Stimulated activated CD8-positive, alpha-beta memory T cell treated with anti-CD3 and anti-CD28 coated beads, Interleukin-2, amount 100 ng/mL, for 1 hour (primary cell): Measurements from ENCODE around the gene TAAR1.
"Not testable (repeated sequence)": the region's sequence is repeated elsewhere in the genome, so short reads cannot be mapped to it uniquely, and the experiment has no call there.

ENCODE experiments used
- DNase-seq, 2 donors: peaks; one replicate each; pipeline ENCODE4 v3.0.0-alpha.2; 2020; ENCODE audit warnings: low read depth in 2 of 2

TAAR1 gene, protein sequence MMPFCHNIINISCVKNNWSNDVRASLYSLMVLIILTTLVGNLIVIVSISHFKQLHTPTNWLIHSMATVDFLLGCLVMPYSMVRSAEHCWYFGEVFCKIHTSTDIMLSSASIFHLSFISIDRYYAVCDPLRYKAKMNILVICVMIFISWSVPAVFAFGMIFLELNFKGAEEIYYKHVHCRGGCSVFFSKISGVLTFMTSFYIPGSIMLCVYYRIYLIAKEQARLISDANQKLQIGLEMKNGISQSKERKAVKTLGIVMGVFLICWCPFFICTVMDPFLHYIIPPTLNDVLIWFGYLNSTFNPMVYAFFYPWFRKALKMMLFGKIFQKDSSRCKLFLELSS

DNA sequence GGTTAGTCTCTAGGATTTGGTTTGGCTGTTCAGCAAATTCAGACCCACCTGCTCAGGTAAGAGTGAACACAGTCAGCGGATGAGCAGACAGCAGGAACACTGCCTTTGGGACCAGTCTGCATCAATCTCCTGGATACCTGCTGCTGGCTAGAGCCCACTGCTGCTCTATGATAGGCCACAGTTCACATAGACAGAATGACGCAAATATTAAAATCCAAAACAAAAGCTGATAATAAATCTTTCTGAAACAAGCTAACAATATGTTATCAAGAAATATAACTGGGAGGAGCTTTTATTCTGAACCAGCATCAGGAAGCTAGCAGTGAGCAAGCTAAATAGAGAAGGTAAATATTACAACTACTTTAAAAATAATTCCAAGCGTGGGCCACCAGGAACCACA, at the start of gene TAAR1:
Gene TAAR1, minus strand, starts transcription at position 101 of the 400 bp plus-strand sequence. CDS start 13,179 bp downstream, outside the sequence.
- no peak for DNase-seq

DNA sequence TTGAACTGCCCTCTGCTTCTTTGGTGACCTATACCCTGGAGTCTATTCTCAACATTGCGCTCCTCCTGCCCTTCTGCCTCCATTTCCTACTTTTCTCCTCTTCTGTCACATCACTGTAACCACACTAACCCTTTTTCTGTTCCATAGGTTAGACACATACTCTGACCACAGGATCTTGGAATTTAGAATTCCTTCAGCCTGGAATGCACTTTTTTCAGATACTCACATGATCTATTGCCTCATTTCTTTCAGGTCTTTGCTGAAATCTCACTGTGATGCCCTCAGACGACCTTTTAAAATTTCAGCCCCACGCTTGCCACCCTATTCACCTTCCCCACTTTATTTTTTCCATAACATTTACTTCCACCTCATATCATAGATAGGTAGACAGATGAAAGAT, 49.8 kb upstream of the TAAR1 start:
- DNase-seq, result no peak

- DNase-seq, result no peak
Observed at GRCh38 chr6:132708002-132708401, 49.0 kb upstream of the TAAR1 start.

DNA sequence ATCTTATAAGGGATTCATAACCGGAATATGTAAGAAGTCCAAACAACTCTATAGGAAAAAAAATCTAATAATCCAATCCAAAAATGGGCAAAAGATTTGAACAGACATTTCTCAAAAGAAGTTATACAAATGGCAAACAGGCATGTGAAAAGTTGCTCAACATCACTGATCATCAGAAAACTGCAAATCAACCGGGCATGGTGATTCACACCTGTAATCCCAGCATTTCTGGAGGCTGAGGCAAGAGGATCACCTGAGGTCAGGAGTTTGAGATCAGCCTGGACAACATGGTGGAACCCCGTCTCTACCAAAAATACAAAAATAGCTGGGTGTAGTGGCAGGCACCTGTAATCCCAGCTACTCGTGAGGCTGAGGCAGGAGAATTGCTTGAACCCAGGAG, 47.8 kb upstream of the TAAR1 start:
- not testable (repeated sequence) for DNase-seq

DNA sequence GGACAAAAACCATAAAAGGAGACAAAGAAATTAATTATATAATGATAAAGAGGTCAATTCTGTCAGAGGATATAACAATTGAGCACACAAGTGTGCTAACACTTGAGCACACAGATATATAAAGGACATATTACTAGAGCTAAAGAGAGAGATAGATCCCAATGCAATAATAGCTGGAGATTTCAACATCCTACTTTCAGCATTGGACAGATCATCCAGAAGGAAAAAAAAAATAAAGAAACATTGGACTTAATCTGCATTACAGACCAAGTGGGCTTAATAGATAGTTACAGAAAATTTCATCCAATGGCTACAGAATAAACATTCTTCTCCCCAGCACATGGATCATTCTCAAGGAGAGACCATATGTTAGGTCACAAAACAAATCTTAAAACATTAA, 45.0 kb upstream of the TAAR1 start:
- no peak for DNase-seq

DNA sequence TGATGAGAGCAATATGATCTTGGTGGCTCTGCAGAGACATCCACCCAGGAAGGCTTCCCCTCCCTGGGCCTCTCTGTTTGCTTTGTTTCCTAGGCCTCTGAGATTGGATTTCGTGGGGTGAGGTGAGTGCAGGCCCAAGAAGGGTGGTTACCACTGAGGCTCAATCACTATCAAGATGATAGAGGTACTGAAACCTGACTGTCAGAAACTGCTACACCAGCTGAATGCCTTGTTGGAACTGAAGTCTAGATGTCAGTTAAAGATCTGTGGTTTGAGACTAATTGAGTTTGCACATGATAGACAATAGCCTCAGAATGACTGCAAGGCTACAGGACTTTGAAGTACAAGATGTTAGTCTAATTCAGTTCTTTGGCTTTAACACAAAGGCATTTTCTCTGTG, 39.6 kb upstream of the TAAR1 start:
- DNase-seq, result no peak

GRCh38 chr6:132695773-132696172, 36.8 kb upstream of the TAAR1 start:
- DNase-seq, result no peak

DNA sequence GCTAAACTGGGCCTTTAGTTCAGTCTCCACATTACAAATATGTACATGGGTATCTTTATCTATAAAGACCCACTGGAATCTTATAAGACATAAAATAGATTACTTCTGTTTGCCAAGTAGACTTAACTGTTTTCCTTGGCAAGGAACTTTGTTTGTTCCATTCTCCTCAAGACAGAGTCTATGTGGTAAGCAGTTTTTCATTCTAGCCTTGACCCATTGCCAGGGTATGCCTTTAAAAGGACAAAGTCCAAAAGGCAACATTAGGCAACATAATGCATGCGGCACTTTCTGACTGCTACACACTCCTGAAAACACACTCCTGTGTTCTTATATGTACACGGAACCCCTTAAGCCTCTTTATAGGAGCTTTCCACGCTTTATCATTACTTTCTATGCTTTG, 34.5 kb upstream of the TAAR1 start:
- no peak for DNase-seq

GRCh38 chr6:132690678-132691077, 31.7 kb upstream of the TAAR1 start:
- DNase-seq, result no peak

GRCh38 chr6:132687306-132687705, 28.3 kb upstream of the TAAR1 start:
- no peak for DNase-seq

DNA sequence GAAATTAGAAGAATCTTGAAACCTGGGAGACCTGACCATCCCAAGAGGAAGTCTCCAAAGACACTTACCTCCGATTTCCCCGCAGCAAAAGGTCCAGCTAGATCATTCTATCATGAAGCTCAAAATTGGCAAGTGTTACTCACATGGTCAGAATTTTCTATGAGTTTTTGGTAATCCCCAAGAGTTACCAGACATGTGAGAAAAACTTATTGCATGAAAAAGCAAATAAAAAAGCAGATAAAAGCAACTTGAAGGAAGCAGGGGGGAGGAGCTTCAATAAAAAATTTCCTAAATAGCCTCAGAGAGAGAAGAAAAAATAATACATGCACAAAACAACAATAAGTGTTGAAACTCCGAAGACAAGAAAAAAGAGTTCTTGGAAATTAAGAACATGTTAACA, 27.5 kb upstream of the TAAR1 start:
- DNase-seq, result no peak

DNA sequence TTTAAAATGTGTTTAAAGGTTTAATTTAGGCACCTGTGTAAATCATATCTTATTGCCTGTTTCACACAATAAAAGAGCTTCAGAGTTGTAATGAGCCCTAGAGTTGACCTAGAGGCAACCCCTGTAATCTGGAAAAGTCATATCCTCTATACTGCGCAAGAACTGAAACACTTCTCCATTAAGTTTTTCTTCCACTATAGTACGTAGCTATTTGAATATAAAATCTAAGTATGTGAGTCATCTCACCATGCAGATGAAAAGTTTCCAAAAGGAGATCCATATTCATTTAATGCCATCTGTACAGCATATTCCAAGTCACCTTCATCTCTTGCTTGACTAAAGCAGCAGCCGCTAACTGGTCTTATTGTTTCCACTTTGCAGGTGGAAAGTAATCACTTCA, 26.0 kb upstream of the TAAR1 start:
- DNase-seq, result no peak

DNA sequence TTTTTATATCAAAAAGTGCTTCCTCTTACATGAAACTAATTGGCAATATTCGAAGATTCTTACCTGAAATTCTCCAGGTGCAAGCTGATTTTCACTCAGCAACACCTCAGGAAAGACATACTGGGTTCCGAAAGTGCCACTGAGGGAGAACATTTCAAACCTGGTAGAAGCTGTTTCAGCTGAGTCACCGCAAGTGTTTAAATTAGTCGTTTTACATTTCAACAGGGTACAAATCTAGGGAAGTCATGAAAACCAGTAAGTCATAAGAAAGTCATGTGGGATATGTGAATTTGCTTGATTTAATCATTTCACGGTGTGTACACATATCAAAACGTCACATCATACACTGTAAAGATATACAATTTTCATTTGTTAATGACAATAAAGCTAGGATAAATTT, 25.3 kb upstream of the TAAR1 start:
- DNase-seq, result no peak

- DNase-seq, result no peak
Observed at GRCh38 chr6:132683543-132683942, 24.6 kb upstream of the TAAR1 start.

DNA sequence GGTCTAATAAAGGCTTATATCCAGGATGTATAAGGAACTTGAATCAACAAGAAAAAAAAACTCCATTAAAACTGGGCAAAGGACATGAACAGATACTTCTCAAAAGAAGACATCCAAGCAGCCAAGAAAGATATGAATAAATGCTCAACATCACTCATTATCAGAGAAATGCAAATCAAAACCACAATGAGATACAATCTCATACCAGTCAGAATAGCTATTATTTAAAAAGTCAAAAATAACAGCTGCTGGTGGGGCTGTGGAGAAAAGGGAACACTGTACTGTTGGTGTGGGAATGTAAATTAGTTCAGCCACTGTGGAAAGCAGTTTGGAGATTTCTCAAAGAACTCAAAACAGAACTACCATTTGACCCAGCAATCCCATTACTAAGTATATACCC, 20.1 kb upstream of the TAAR1 start:
- DNase-seq, result not testable (repeated sequence)

DNA sequence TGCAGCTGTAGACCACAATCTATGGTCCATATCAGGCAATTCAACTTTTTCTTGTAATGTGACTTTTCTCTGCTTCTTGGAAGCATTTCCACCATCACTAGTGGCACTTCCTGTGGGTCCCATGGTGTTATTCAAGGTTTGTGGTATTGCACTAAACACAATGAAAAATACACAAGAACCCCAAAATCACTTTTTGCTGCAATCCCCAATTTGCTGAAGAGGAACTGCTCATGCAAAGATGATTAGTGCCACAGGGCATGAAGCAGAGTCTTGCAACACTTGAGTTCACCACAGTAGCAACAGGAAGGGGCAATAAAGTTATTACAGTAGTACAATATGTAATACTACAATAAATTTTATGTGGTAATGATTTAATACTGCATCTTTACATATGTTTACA, 16.8 kb upstream of the TAAR1 start:
- DNase-seq, result no peak

DNA sequence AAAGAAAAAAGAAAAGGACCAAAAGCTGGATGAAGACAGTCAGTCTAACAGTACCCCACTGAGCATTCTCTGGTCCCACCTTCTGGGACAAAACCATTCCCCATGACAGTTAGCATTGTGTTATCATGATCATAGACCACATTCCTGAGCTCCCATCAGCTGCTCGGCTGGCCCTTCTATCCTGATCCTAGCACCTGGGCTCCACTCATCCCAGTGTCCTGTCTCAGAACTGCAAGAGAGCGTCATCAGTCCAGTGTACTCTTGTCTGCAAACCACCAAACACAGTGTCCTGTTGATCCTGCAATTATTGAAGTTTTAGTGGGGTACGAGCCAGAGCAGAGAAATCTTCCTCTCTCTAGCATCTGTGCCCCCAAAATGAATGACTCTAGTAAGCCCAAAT, 16.0 kb upstream of the TAAR1 start:
- no peak for DNase-seq

GRCh38 chr6:132673376-132674094, 14.6 kb upstream of the TAAR1 start:
- no peak for DNase-seq

- DNase-seq, result no peak
Observed at GRCh38 chr6:132671295-132671694, 12.3 kb upstream of the TAAR1 start.

GRCh38 chr6:132669690-132670291, 10.8 kb upstream of the TAAR1 start:
- no peak for DNase-seq

GRCh38 chr6:132666118-132666517, 7.1 kb upstream of the TAAR1 start:
- DNase-seq, result no peak

DNA sequence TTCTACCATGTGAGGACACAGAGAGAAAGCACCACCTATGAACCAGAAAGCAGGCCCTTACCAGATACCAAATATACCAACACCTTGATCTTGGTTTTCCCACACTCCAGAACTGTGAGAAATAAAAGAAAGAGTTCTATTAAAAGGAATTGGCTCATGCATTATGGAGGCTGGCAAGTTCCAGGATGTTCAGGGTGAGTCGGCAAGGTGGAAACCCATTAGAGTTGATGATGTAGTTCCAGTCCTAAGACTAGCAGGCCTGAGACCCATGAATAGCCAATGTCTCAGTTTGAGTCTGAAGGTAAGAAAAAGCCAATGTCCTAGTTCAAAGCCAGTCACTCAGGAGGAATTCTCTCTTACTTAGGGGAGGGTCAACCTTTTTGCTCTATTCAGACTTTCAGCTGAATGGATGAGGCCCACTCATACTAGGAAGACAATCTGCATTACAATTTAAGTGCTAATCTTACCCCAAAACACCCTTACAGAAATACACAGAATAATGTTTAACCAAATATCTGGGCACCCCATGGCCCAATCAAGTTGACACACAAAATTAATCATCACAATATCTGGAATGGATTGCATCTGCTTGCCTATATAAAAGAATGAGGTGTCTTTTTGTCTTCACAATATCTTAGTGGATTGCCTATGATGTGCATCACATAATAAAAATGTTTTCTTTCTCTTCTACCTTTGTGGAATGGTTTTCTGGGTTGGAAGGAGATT, 5.5 kb upstream of the TAAR1 start:
- no peak for DNase-seq
